IMR-90 (cell line): Measurements from ENCODE around the gene DLX1. TPM values are rescaled to one million over a fixed set of nuclear protein-coding genes. Genes with fewer than 3 reads are reported as not detected.

ENCODE experiments used
- ATAC-seq: fragments of 200-7000 bp; cut with Tn5 transposase; 2 replicates; pipeline ENCODE4 v1.9.1; 2020; ENCODE audit warnings: low read depth, mild to moderate bottlenecking, moderate library complexity
- BruUV-seq: library from RNA; stranded (reverse); fragments of 400-500 nt; replicated peaks from 2 replicates; lab custom pipeline; 2021; lab: Mats Ljungman, UMichigan
- CTCF ChIA-PET: fragments of 300-600 bp; formaldehyde crosslinking; extraction: SDS; loops from one replicate; lab custom pipeline; 2021; ENCODE audit warnings: antibody characterized with exemption; lab: Yijun Ruan, JAX
- POLR2A ChIA-PET: fragments of 300-600 bp; sonication (Branson Sonifier 250); formaldehyde crosslinking; loops from one replicate; lab custom pipeline; 2022; ENCODE audit warnings: antibody characterized with exemption; ENCODE audit not compliant: unreplicated experiment; lab: Charles Lee
- DNase-seq: peaks from one replicate; pipeline ENCODE4 v3.0.0; 2013
- H2AFZ ChIP-seq: replicated peaks from 2 replicates; pipeline ENCODE3; 2013; ENCODE audit warnings: low read length, mild to moderate bottlenecking; ENCODE audit not compliant: poor library complexity
- H2AK5ac ChIP-seq: 2 replicates; pipeline ENCODE4 v1.6.1; 2013; ENCODE audit warnings: low read depth, low read length, inconsistent platforms
- H2AK9ac ChIP-seq: replicated peaks from 2 replicates; pipeline ENCODE3; 2013; ENCODE audit warnings: mild to moderate bottlenecking, low read depth, low read length, moderate library complexity; ENCODE audit not compliant: poor library complexity
- H2BK120ac ChIP-seq: 2 replicates; pipeline ENCODE4 v1.6.1; 2013; ENCODE audit warnings: low read depth, low read length, inconsistent platforms
- H2BK15ac ChIP-seq: 3 replicates; pipeline ENCODE4 v1.6.1; 2013; ENCODE audit warnings: low read depth, low read length, inconsistent platforms
- H2BK20ac ChIP-seq: 2 replicates; pipeline ENCODE4 v1.6.1; 2013; ENCODE audit warnings: low read depth, mild to moderate bottlenecking, inconsistent platforms, low read length, moderate library complexity
- H2BK5ac ChIP-seq: 2 replicates; pipeline ENCODE4 v1.6.1; 2013; ENCODE audit warnings: mild to moderate bottlenecking, low read depth, low read length, inconsistent platforms; ENCODE audit not compliant: poor library complexity, severe bottlenecking
- H3K14ac ChIP-seq: replicated peaks from 2 replicates; pipeline ENCODE4 v1.6.1; 2013; ENCODE audit warnings: low read depth, low read length, inconsistent platforms
- H3K18ac ChIP-seq: 2 replicates; pipeline ENCODE4 v1.6.1; 2013; ENCODE audit warnings: low read depth, low read length, control low read depth
- H3K23ac ChIP-seq: 2 replicates; pipeline ENCODE4 v1.6.1; 2013; ENCODE audit warnings: low read depth, low read length, inconsistent platforms
- H3K27ac ChIP-seq: 2 replicates; pipeline ENCODE4 v1.5.1; 2013; ENCODE audit warnings: mild to moderate bottlenecking, control low read depth, low read length; ENCODE audit not compliant: insufficient read depth
- H3K27me3 ChIP-seq: 2 replicates; pipeline ENCODE4 v1.6.1; 2013; ENCODE audit warnings: low read length; ENCODE audit not compliant: control insufficient read depth, insufficient read depth
- H3K36me3 ChIP-seq: 2 replicates; pipeline ENCODE4 v1.6.1; 2013; ENCODE audit warnings: low read length, mixed read lengths; ENCODE audit not compliant: control insufficient read depth, insufficient read depth
- H3K4ac ChIP-seq: 2 replicates; pipeline ENCODE4 v1.6.1; 2013; ENCODE audit warnings: low read depth, low read length, inconsistent platforms
- H3K4me1 ChIP-seq: 2 replicates; pipeline ENCODE4 v1.6.1; 2013; ENCODE audit warnings: low read length, mixed read lengths; ENCODE audit not compliant: control insufficient read depth, insufficient read depth
- H3K4me2 ChIP-seq: 2 replicates; pipeline ENCODE4 v1.6.1; 2013; ENCODE audit warnings: low read depth, mild to moderate bottlenecking, control low read depth, low read length, moderate library complexity
- H3K4me3 ChIP-seq: 2 replicates; pipeline ENCODE4 v1.5.1; 2013; ENCODE audit warnings: low read depth, mild to moderate bottlenecking, control low read depth, low read length, moderate library complexity; ENCODE audit not compliant: insufficient read depth
- H3K56ac ChIP-seq: 2 replicates; pipeline ENCODE4 v1.6.1; 2013; ENCODE audit warnings: low read length, inconsistent platforms; ENCODE audit not compliant: insufficient read depth; ENCODE audit errors: extremely low read depth
- H3K79me1 ChIP-seq, 2 experiments: 2 replicates each; pipeline ENCODE4 v1.6.1; 2013; ENCODE audit warnings: low read length in 2 of 2, inconsistent platforms in 1 of 2, low read depth in 1 of 2
- H3K9ac ChIP-seq: 2 replicates; pipeline ENCODE4 v1.6.1; 2013; ENCODE audit warnings: low read depth, low read length, control low read depth
- H3K9me1 ChIP-seq: 2 replicates; pipeline ENCODE4 v1.6.1; 2013; ENCODE audit warnings: low read length, inconsistent platforms; ENCODE audit not compliant: insufficient read depth
- H3K9me3 ChIP-seq: 2 replicates; pipeline ENCODE4 v1.6.1; 2013; ENCODE audit warnings: low read length; ENCODE audit not compliant: control insufficient read depth, insufficient read depth
- H4K20me1 ChIP-seq: 2 replicates; pipeline ENCODE4 v1.6.1; 2013; ENCODE audit warnings: low read length, inconsistent platforms; ENCODE audit not compliant: insufficient read depth
- H4K5ac ChIP-seq: 2 replicates; pipeline ENCODE4 v1.6.1; 2013; ENCODE audit warnings: mild to moderate bottlenecking, low read depth, low read length, control low read depth
- H4K8ac ChIP-seq, 2 experiments: 2 replicates each; pipeline ENCODE4 v1.6.1; 2013; ENCODE audit warnings: low read depth in 2 of 2, low read length in 2 of 2, control low read depth in 1 of 2, inconsistent platforms in 1 of 2
- H4K91ac ChIP-seq: 2 replicates; pipeline ENCODE4 v1.6.1; 2013; ENCODE audit warnings: low read depth, low read length, inconsistent platforms; ENCODE audit not compliant: insufficient read depth
- BHLHE40 ChIP-seq: fragments of 150-350 bp; IDR thresholded peaks from 2 replicates; pipeline ENCODE4 v1.6.1; 2016; ENCODE audit warnings: mild to moderate bottlenecking, low read depth, low read length
- CEBPB ChIP-seq: IDR thresholded peaks from 2 replicates; pipeline ENCODE4 v1.6.1; 2012; ENCODE audit warnings: low read depth, low read length, improper control_type of control experiment
- FOS ChIP-seq: fragments of 150-350 bp; IDR thresholded peaks from 2 replicates; pipeline ENCODE4 v1.6.1; 2016; ENCODE audit warnings: low read depth, low read length
- MAFK ChIP-seq: IDR thresholded peaks from 2 replicates; pipeline ENCODE4 v1.6.1; 2012; ENCODE audit warnings: low read depth, low read length, improper control_type of control experiment
- MXI1 ChIP-seq: IDR thresholded peaks from 2 replicates; pipeline ENCODE4 v1.6.1; 2012; ENCODE audit warnings: low read depth, mild to moderate bottlenecking, low read length, moderate library complexity, borderline replicate concordance
- POLR2A ChIP-seq: IDR thresholded peaks from 2 replicates; pipeline ENCODE4 v1.6.1; 2012; ENCODE audit warnings: mild to moderate bottlenecking, low read depth, low read length
- RAD21 ChIP-seq: IDR thresholded peaks from 2 replicates; pipeline ENCODE4 v1.6.1; 2012; ENCODE audit warnings: low read length, improper control_type of control experiment
- RCOR1 ChIP-seq: IDR thresholded peaks from 2 replicates; pipeline ENCODE4 v1.6.1; 2012; ENCODE audit warnings: mild to moderate bottlenecking, low read length, improper control_type of control experiment; ENCODE audit not compliant: insufficient replicate concordance
- RFX5 ChIP-seq: IDR thresholded peaks from 2 replicates; pipeline ENCODE4 v1.8.0; 2012; ENCODE audit warnings: low read depth, mild to moderate bottlenecking, low read length, moderate library complexity
- USF2 ChIP-seq: fragments of 150-350 bp; IDR thresholded peaks from 2 replicates; pipeline ENCODE4 v1.6.1; 2017; ENCODE audit warnings: mild to moderate bottlenecking, antibody characterized with exemption, low read length, low read depth
- WGBS, 2 experiments: methylation state at CpG; one replicate each; pipeline versions ENCODE4 v1.1.5 to v1.1.7; 2013; ENCODE audit warnings: missing lambda C conversion rate in 2 of 2; ENCODE audit not compliant: insufficient read length in 1 of 2; ENCODE audit errors: extremely low coverage in 2 of 2; 5-methylcytosine and 5-hydroxymethylcytosine counted together
- dilution Hi-C: fragments of 300-500 bp; cut with HindIII; formaldehyde crosslinking; loops from one replicate; pipeline ENCODE4 v1.14.3; 2018; ENCODE audit warnings: low sequenced_read_pairs; ENCODE audit not compliant: unreplicated experiment
- in situ Hi-C: fragments of 300-500 bp; cut with MboI; formaldehyde crosslinking; loops from 3 replicates; pipeline ENCODE4 v1.14.3; 2019; ENCODE audit warnings: low sequenced_read_pairs, inconsistent platforms, mixed read lengths
- intact Hi-C: fragments of 100-400 bp; cut with micrococcal nuclease; formaldehyde crosslinking; loops from 2 replicates; pipeline ENCODE4 v1.10.0; 2022
- polyA plus RNA-seq, 3 experiments: library from polyadenylated mRNA; depleted of rRNA; stranded (reverse); fragments of >200 nt; gene quantifications; 2 replicates each; pipeline ENCODE4 v1.2.3, GENCODE V29; 2012; ENCODE audit warnings: low replicate concordance in 1 of 3
- total RNA-seq: library from RNA; depleted of rRNA; stranded (reverse); fragments of >200 nt; gene quantifications from 2 replicates; pipeline ENCODE4 v1.2.3, GENCODE V29; 2012
- TF ChIP-seq, protein P1 (sequence below): fragments of 150-350 bp; IDR thresholded peaks from 2 replicates; pipeline ENCODE4 v1.6.1; 2016; ENCODE audit warnings: low read depth, mild to moderate bottlenecking, low read length, moderate library complexity, borderline replicate concordance

The DLX1 gene
- total and polyA plus RNA-seq, 2 of the 4 experiments (the other 2 are of a cell fraction), result 0.36 to 2.2 TPM

DNA sequence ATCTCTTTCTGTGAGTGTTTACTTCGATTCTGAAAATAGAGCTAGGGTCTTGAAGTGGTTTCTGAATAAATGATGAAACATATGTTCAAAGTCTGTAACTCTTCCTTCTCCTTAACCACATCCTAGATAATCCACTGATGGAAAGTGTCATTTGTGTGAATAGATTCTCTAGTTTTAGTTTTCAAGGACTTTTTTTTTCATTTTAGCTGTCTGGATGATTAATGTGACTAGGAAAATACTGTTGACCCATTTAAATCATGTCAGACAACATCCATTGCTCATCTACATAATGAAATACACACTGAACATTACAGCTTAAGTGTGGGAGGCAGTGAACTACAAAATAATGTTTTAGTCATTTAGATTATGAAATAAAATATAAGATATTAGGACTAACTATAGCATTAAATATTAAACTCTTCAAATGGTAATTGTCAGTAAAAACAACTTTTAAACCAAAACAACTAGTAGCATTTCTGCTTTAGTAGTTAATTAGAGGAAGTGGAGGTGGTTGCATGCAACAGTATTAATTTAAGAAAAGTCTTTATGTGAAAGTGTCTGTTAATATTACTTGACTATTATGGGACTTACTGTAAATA lies 39.1 kb upstream of the DLX1 start (continued):
- TF ChIP-seq MXI1 (no peak), RCOR1 (no peak), POLR2A (no peak)

DNA sequence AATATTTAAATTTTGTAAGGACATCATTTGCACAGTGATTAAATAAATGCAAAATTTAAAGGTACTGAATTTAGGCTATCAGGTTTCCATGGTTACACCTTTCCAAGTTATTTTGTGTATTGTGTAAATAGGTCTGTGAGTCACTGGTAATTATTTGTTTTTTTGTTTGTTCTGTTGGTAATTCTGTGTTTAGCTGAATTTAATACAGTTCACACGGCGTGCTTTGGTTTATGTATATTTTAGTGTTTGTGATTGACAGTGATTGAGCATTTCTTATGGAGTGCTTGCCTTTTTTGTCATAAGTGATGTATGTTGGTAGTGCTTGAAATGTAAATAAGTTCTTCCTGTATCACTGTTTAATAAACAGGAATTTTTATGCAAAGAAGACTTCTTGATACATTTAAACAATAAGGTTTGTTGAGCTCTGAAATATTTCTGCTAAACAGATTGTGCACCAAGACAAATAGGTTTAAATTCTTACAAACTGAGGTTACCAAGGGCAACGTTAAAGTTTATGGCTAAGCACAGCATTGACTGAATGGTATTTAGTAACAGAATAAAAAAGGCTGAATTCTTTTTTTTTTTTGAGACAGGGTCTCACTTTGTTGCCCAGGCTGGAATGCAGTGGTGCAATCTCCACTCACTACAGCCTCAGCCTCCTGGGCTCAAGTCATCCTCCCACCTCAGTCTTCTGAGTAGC lies 38.3 kb upstream of the DLX1 start:
- no peak for TF ChIP-seq MXI1
- TF ChIP-seq FOS, result no peak
- no peak for TF ChIP-seq RAD21
- no peak for TF ChIP-seq USF2
- TF ChIP-seq, protein P1, sequence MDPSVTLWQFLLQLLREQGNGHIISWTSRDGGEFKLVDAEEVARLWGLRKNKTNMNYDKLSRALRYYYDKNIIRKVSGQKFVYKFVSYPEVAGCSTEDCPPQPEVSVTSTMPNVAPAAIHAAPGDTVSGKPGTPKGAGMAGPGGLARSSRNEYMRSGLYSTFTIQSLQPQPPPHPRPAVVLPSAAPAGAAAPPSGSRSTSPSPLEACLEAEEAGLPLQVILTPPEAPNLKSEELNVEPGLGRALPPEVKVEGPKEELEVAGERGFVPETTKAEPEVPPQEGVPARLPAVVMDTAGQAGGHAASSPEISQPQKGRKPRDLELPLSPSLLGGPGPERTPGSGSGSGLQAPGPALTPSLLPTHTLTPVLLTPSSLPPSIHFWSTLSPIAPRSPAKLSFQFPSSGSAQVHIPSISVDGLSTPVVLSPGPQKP, result no peak
- no peak for TF ChIP-seq MAFK
- no peak for TF ChIP-seq RFX5
- no peak for TF ChIP-seq CEBPB
- TF ChIP-seq BHLHE40, result no peak
- Histone ChIP-seq H2BK120ac (no peak overlapping the region), H2BK15ac (no peak overlapping the region), H2AK9ac (no peak overlapping the region), H3K9me3 (no peaks in the 10 kb centered on the region), H2AK5ac (no peak overlapping the region), H3K9me1 (0 out of 2 replicates have a peak, but pooled peaks cover 4% of the 10 kb centered on the region), H3K14ac (no peak overlapping the region), H3K56ac (no peak overlapping the region), H2BK5ac (no peak overlapping the region), H3K27me3 (no peaks in the 10 kb centered on the region), H4K8ac (no peak overlapping the region), H3K36me3 (no peaks in the 10 kb centered on the region), H4K91ac (no peak overlapping the region), H3K4me2 (no peak overlapping the region), H3K79me1 (no peaks in the 10 kb centered on the region), H3K9ac (no peak overlapping the region), H3K18ac (no peak overlapping the region), H2BK20ac (no peak overlapping the region), H3K4ac (no peak overlapping the region), H3K23ac (no peak overlapping the region), H3K27ac (no peak overlapping the region), H3K4me3 (no peak overlapping the region), H3K4me1 (peaks cover 5% of the 10 kb centered on the region), H4K5ac (no peak overlapping the region), H2AFZ (no peak overlapping the region), H4K20me1 (no peaks in the 10 kb centered on the region)
- ATAC-seq (no peak), DNase-seq (no peak)
- intact Hi-C loops, result no loop called here
- BruUV-seq, result no TSS peak
- WGBS, 2 experiments, result no CpG with 5 or more reads among the region's 3 CpGs
- dilution Hi-C loops, result no loop called here
- in situ Hi-C loops, result no loop called here
- ChIA-PET POLR2A (no interaction called here), CTCF (interaction anchor here (1.7 kb wide), 1 partner anchor 9 kb away, joined by 9 read pairs; no protein-coding TSS in a partner anchor)
